Stimulated activated CD4-positive, alpha-beta T cell treated with anti-CD3 and anti-CD28 coated beads, Interleukin-12 subunit alpha, Interleukin-12 subunit beta, amount 100 ng/mL, for 24 hours (primary cell): ENCODE results near the gene RPL15.

Experiments
- DNase-seq, 2 experiments: peaks; one replicate each; pipeline ENCODE4 v3.0.0-alpha.2; 2020; ENCODE audit warnings: low read depth in 2 of 2

The RPL15 gene

GRCh38 chr3:23961913-23962312 lies 45.0 kb downstream of the RPL15 start:
- no peak for DNase-seq

DNA sequence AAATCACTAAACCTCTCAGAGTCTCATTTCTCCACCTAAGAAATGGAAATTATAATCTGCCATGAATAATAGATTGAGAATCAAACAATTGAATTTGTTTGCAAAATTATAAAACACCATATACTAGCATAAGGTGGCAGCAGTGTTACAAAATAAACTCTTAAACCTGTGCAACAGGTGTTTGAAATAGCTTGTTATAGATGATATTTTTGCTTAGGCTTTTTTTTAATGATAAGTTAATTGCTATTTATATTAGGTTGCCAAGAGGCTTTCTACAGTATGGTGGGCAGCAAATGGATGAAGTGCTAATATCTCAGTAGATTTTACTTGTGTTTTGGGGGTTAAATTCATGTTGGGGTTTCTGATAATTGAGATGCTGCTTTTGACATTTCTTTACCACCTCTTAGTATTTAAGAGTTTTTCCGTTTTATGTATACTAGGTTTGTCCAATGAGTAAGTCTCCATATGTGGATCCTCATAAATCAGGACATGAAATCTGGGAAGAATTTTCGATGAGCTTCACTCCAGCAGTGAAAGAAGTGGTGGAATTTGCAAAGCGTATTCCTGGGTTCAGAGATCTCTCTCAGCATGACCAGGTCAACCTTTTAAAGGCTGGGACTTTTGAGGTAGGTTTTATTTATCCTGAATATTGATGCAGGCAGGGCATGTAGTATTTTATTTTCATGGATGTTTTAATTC lies 47.8 kb downstream of the RPL15 start:
- no peak for DNase-seq

DNA sequence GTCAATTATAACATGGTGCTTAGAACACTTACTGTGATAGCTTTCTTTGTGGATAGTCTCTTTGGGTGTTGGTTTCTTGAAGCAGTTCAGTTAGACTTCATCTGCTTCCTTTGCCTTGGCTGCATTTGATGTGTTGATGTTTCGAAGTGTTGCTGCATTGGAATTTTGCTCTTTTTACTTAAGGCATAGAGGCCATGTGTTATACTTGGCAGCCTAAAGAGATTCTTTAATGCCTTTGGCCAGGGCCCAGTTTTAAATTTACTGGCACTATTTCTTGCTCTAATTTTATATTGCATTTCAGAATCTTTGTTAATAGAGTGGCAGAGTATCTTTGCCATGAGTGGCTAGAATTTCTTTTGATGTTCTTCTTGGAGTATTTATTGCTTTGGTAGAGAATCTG lies 49.4 kb downstream of the RPL15 start:
- no peak for DNase-seq

- no peak for DNase-seq
Measured at GRCh38 chr3:23968463-23969184, 51.7 kb downstream of the RPL15 start.

DNA sequence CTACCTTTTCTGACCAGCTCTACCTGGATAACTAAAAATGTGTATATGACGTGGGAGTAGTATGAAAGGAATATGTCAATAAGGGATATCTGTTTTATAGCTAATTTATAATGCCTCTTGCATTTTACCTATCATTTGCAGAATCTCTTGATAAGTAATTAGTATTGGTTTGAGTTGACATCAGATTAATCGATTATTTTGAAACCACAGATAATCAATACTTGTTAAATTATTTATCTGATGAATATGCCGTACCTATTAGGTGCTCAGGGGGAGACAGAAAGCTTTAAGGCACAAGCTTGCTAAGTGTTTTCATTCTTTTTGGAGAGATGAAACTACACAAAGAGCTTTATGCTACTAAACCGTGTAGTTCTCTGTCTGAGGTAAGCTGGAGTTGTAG lies 52.5 kb downstream of the RPL15 start:
- DNase-seq = no peak
